Measurements from ENCODE around the gene DNAH11. TPM values are rescaled to one million over a fixed set of nuclear protein-coding genes. Genes with fewer than 3 reads are reported as not detected.
A peak's percentile ranks its signal among the peaks of the same experiment; 100 is the strongest.

DNAH11 gene
- total and polyA plus RNA-seq, 12 donors: 0.03 to 0.59 (median 0.19) TPM; not detected in 2

- ATAC-seq (no peak), DNase-seq (no peak)
- TF ChIP-seq CTCF (IDR thresholded peaks at IDR 0.05): no peak
- WGBS, 2 donors: 84% methylated on average over 3 of the region's 3 CpGs
- peaks cover 4 to 16% (median 14%) of the 10 kb centered on the region in 9 donors for H3K4me1 ChIP-seq
- no peak overlapping the region for H3K4me3 ChIP-seq
- intact Hi-C loops (cut with DNase I): loop anchor here in 1 of 10 donors (10.0 kb wide), 1 partner anchor 56 kb away; no protein-coding TSS in a partner anchor
- H3K36me3 ChIP-seq: no peaks in the 10 kb centered on the region
- H3K27me3 ChIP-seq: peaks cover 8 to 56% (median 40%) of the 10 kb centered on the region in 7 donors
- no peaks in the 10 kb centered on the region for H3K9me3 ChIP-seq
- no peak overlapping the region for H3K27ac ChIP-seq
Observed at GRCh38 chr7:21538936-21539495, 3.8 kb upstream of the DNAH11 start.

- DNase-seq (peak in 1 of 2 donors; percentile 14), ATAC-seq (peak in 3 of 8 donors; percentile 16 to 36 (median 28))
- H3K36me3 ChIP-seq: no peaks in the 10 kb centered on the region
- no peak for TF ChIP-seq CTCF (IDR thresholded peaks at IDR 0.05)
- peaks cover 4 to 17% (median 14%) of the 10 kb centered on the region in 9 donors for H3K4me1 ChIP-seq
- H3K27ac ChIP-seq: no peak overlapping the region
- 7 to 8% methylated on average over 31 of the region's 31 CpGs for WGBS, 2 donors
- intact Hi-C loops (cut with DNase I): no loop called here
- peaks cover 8 to 85% (median 61%) of the 10 kb centered on the region in 7 donors for H3K27me3 ChIP-seq
- H3K4me3 ChIP-seq: peak overlapping the region; percentile 19 to 54 (median 48)
- no peaks in the 10 kb centered on the region for H3K9me3 ChIP-seq
Observed at GRCh38 chr7:21543528-21544302, 876 bp downstream of the DNAH11 start.

- Histone ChIP-seq H3K27ac (no peak overlapping the region), H3K4me3 (no peak overlapping the region), H3K36me3 (no peaks in the 10 kb centered on the region), H3K9me3 (no peaks in the 10 kb centered on the region), H3K27me3 (peaks cover 8 to 80% (median 61%) of the 10 kb centered on the region in 7 donors), H3K4me1 (peaks cover 4 to 17% (median 14%) of the 10 kb centered on the region in 9 donors)
- ATAC-seq (no peak), DNase-seq (no peak)
- WGBS, 2 donors: 27 to 29% methylated on average over 3 of the region's 3 CpGs
- intact Hi-C loops (cut with DNase I): no loop called here
- no peak for TF ChIP-seq CTCF (IDR thresholded peaks at IDR 0.05)
Observed at GRCh38 chr7:21544303-21544656, 1.4 kb downstream of the DNAH11 start.

- H3K27me3 ChIP-seq: peaks cover 8 to 76% (median 61%) of the 10 kb centered on the region in 7 donors
- H3K4me3 ChIP-seq: no peak overlapping the region
Observed at GRCh38 chr7:21544715-21545114, 1.9 kb downstream of the DNAH11 start.

More at GRCh38 chr7:21544715-21545114, 1.9 kb downstream of the DNAH11 start:
- TF ChIP-seq CTCF (IDR thresholded peaks at IDR 0.05): no peak
- no peak overlapping the region for H3K27ac ChIP-seq
- H3K36me3 ChIP-seq: no peaks in the 10 kb centered on the region
- intact Hi-C loops (cut with DNase I): no loop called here
- WGBS, 2 donors: 62 to 73% methylated on average over 3 of the region's 3 CpGs
- DNase-seq: no peak
- ATAC-seq: no peak
- H3K9me3 ChIP-seq: no peaks in the 10 kb centered on the region
- peaks cover 4 to 17% (median 14%) of the 10 kb centered on the region in 9 donors for H3K4me1 ChIP-seq

Data from heart right ventricle (tissue), 16 donors.